Adrenal gland (tissue), 12 donors: ENCODE data around the gene MKNK2. TPM values are rescaled to one million over a fixed set of nuclear protein-coding genes. Genes with fewer than 3 reads are reported as not detected.

ENCODE experiments used
- DNase-seq, 7 donors: peaks; one replicate each; pipeline ENCODE4 v3.0.0-alpha.2; 2019 to 2020
- H3K27ac ChIP-seq, 5 donors: fragments of 200-600 bp; sonication (generic) in 4 of 5; 1 replicate in 3 of 5; 2 replicates in 2 of 5; pipeline versions ENCODE4 v1.5.1 to v1.8.0; 2016 to 2020; ENCODE audit warnings: mild to moderate bottlenecking in 1 of 5
- H3K27me3 ChIP-seq: fragments of 200-600 bp; 2 replicates; pipeline ENCODE4 v1.8.0; 2021
- H3K36me3 ChIP-seq, 2 donors: fragments of 200-600 bp; replicated peaks in 1 of 2; 1 replicate in 1 of 2; 2 replicates in 1 of 2; pipeline versions ENCODE4 v1.5.1 to v1.8.0; 2018 to 2022
- H3K4me1 ChIP-seq, 2 donors: fragments of 200-600 bp; replicated peaks in 1 of 2; 1 replicate in 1 of 2; 2 replicates in 1 of 2; pipeline versions ENCODE4 v1.5.1 to v1.8.0; 2018 to 2021
- H3K4me3 ChIP-seq, 4 donors: fragments of 200-600 bp; sonication (generic) in 3 of 4; one replicate each; pipeline ENCODE4 v1.5.1; 2016 to 2018
- H3K9me3 ChIP-seq, 3 donors: fragments of 200-600 bp; sonication (generic) in 1 of 3; replicated peaks in 1 of 3; 1 replicate in 2 of 3; 2 replicates in 1 of 3; pipeline versions ENCODE4 v1.5.1 to v1.8.0; 2016 to 2021
- CTCF ChIP-seq, 6 experiments: fragments of 450-650 bp in 4 of 6; fragments of 200-600 bp in 2 of 6; sonication (generic) in 1 of 6; IDR thresholded peaks; 1 replicate in 5 of 6; 2 replicates in 1 of 6; pipeline versions ENCODE4 v1.5.1 to v1.8.0; 2016 to 2021; ENCODE audit warnings: antibody characterized with exemption in 6 of 6, mild to moderate bottlenecking in 2 of 6, moderate library complexity in 1 of 6
- POLR2A ChIP-seq, 2 donors: fragments of 450-650 bp; IDR thresholded peaks; one replicate each; pipeline ENCODE4 v1.6.1; 2017; ENCODE audit warnings: antibody characterized with exemption in 2 of 2, mild to moderate bottlenecking in 2 of 2, moderate library complexity in 1 of 2
- WGBS, 4 donors: extraction: QIAGEN DNeasy Blood & Tissue Kit in 2 of 4; methylation state at CpG; one replicate each; pipeline versions ENCODE4 v1.1.5 to v1.1.7; 2013 to 2017; 5-methylcytosine and 5-hydroxymethylcytosine counted together
- intact Hi-C, 2 donors: fragments of 100-400 bp; cut with DNase I; formaldehyde crosslinking; loops; one replicate each; pipeline versions ENCODE4 v1.14.1 to v1.15.0; 2022 to 2023
- polyA plus RNA-seq, 3 donors: library from polyadenylated mRNA; stranded (reverse); fragments of 200-250 nt in 2 of 3; fragments of 350-450 nt in 1 of 3; fragmentation: Illumina TruSeq in 1 of 3; extraction: RNeasy Lipid Tissue Mini Kit (QIAGEN cat#74804) in 1 of 3; gene quantifications; one replicate each; pipeline ENCODE4 v1.2.3, GENCODE V29; 2013 to 2014
- total RNA-seq, 9 donors: library from RNA; depleted of rRNA in 4 of 9; stranded (reverse); fragments of >200 nt in 4 of 9; fragments of 120-200 nt in 1 of 9; fragmentation: NEBNext Ultra II Directional in 1 of 9; extraction: Animal tissue kit (Norgen Biotek cat#: 25700) in 1 of 9; gene quantifications; one replicate each; pipeline versions ENCODE4 v1.1.0 to v1.2.4, GENCODE V29; 2013 to 2023
- donor health status: healthy with polysubstance abuse.
- donor health status: Bipolar disorder and iron deficiency.
- donor health status: DM: yes; HTN: yes; CAD: no.
- donor health status: DM: no; HTN: no; CAD: no.
- donor health status: DM: no; HTN: no; CAD: no.
- donor health status: DM: yes; HTN: yes; CAD: no.

Gene MKNK2
- total and polyA plus RNA-seq, 12 donors = 25.5 to 440 (median 164) TPM

- H3K27ac ChIP-seq = peak overlapping the region in 1 of 5 donors; percentile 30
These were observed 24.3 kb downstream of the MKNK2 start for GRCh38 chr19:2026770-2027169.

GRCh38 chr19:2022289-2022688 lies 28.8 kb downstream of the MKNK2 start:
- H3K36me3 ChIP-seq = no peaks in the 10 kb centered on the region
- H3K4me1 ChIP-seq = peaks cover 0 to 2% of the 10 kb centered on the region in 2 donors
- no peak for TF ChIP-seq POLR2A (IDR thresholded peaks at IDR 0.05)
- no peak for TF ChIP-seq CTCF (IDR thresholded peaks at IDR 0.05)
- intact Hi-C loops = no loop called here
- no peak overlapping the region for H3K27ac ChIP-seq
- 96 to 98% (median 97%) methylated on average over 2 of the region's 2 CpGs for WGBS, 4 donors
- DNase-seq = no peak
- peaks cover 0 to 5% (median 0%) of the 10 kb centered on the region in 3 donors for H3K9me3 ChIP-seq
- no peak overlapping the region for H3K4me3 ChIP-seq
- no peaks in the 10 kb centered on the region for H3K27me3 ChIP-seq

More at GRCh38 chr19:2026770-2027169, 24.3 kb downstream of the MKNK2 start:
- H3K9me3 ChIP-seq = peaks cover 0 to 5% (median 0%) of the 10 kb centered on the region in 3 donors
- intact Hi-C loops = no loop called here
- TF ChIP-seq POLR2A (IDR thresholded peaks at IDR 0.05) = no peak
- no peak for TF ChIP-seq CTCF (IDR thresholded peaks at IDR 0.05)
- H3K4me3 ChIP-seq = no peak overlapping the region
- no peaks in the 10 kb centered on the region for H3K27me3 ChIP-seq
- DNase-seq = no peak
- no peaks in the 10 kb centered on the region for H3K36me3 ChIP-seq
- H3K4me1 ChIP-seq = peaks cover 21 to 28% of the 10 kb centered on the region in 2 donors
- WGBS, 4 donors = 86 to 96% (median 89%) methylated on average over 10 of the region's 10 CpGs

- WGBS, 4 donors = 66 to 74% (median 70%) methylated on average over 3 to 4 of the region's 4 CpGs
- peaks cover 0 to 5% (median 0%) of the 10 kb centered on the region in 3 donors for H3K9me3 ChIP-seq
- no peaks in the 10 kb centered on the region for H3K27me3 ChIP-seq
- H3K4me3 ChIP-seq = no peak overlapping the region
- H3K4me1 ChIP-seq = peaks cover 0 to under 1% of the 10 kb centered on the region in 2 donors
- intact Hi-C loops = no loop called here
- H3K27ac ChIP-seq = no peak overlapping the region
- no peak for TF ChIP-seq POLR2A (IDR thresholded peaks at IDR 0.05)
- no peaks in the 10 kb centered on the region for H3K36me3 ChIP-seq
- no peak for DNase-seq
These were observed 29.4 kb downstream of the MKNK2 start for GRCh38 chr19:2021453-2022140.

GRCh38 chr19:2018752-2019151 lies 32.3 kb downstream of the MKNK2 start:
- 88 to 92% (median 89%) methylated on average over 13 of the region's 13 CpGs for WGBS, 4 donors
- DNase-seq = no peak
- no peak overlapping the region for H3K4me3 ChIP-seq
- TF ChIP-seq CTCF (IDR thresholded peaks at IDR 0.05) (no peak), POLR2A (IDR thresholded peaks at IDR 0.05) (no peak)
- intact Hi-C loops = loop anchor here in 1 of 2 donors (2.0 kb wide), 1 partner anchor 50 kb away; no protein-coding TSS in a partner anchor
- no peak overlapping the region for H3K27ac ChIP-seq
- H3K27me3 ChIP-seq = no peaks in the 10 kb centered on the region
- H3K36me3 ChIP-seq = no peaks in the 10 kb centered on the region
- no peaks in the 10 kb centered on the region for H3K9me3 ChIP-seq
- H3K4me1 ChIP-seq = peaks cover 5 to 7% of the 10 kb centered on the region in 2 donors
